Mammary epithelial cell (primary cell): ENCODE measurements around the gene OR2F1.

Experiments used
- CTCF ChIP-seq, 2 donors: IDR thresholded peaks in 1 of 2; conservative IDR thresholded peaks in 1 of 2; 2 replicates each; pipeline ENCODE4 v1.5.1; 2011 to 2012; ENCODE audit warnings: inconsistent platforms in 2 of 2, low read length in 2 of 2, mild to moderate bottlenecking in 2 of 2, control low read depth in 1 of 2, low read depth in 1 of 2; ENCODE audit not compliant: insufficient read depth in 1 of 2; ENCODE audit errors: extremely low read depth in 1 of 2
- EZH2 ChIP-seq: IDR thresholded peaks from 2 replicates; pipeline ENCODE4 v1.6.1; 2012; ENCODE audit warnings: low read length, inconsistent platforms, borderline replicate concordance

GRCh38 chr7:143978585-143978984 lies 23.9 kb downstream of the OR2F1 start:
- no peak for TF ChIP-seq CTCF (conservative IDR thresholded peaks at IDR 0.05 in 1 of 2, IDR thresholded peaks at IDR 0.05 in 1 of 2; ENCODE audit: extremely low read depth in 1 of 2, insufficient read depth in 1 of 2, low read depth in 1 of 2, low read length in 2 of 2)
- TF ChIP-seq EZH2, result no peak
